Caco-2 (cell line): Measurements from ENCODE around the gene SLC16A12. TPM values are rescaled to one million over a fixed set of nuclear protein-coding genes. Genes with fewer than 3 reads are reported as not detected.

Experiments
- BruUV-seq: library from RNA; stranded (reverse); fragments of 400-500 nt; replicated peaks from 2 replicates; lab custom pipeline; 2021; lab: Mats Ljungman, UMichigan
- CTCF ChIA-PET: fragments of 300-600 bp; sonication (Branson Sonifier 250); formaldehyde crosslinking; loops from one replicate; lab custom pipeline; 2022; ENCODE audit warnings: antibody characterized with exemption; lab: Charles Lee
- POLR2A ChIA-PET: fragments of 300-600 bp; sonication (Branson Sonifier 250); formaldehyde crosslinking; loops from one replicate; lab custom pipeline; 2022; ENCODE audit warnings: antibody characterized with exemption; lab: Charles Lee
- DNase-seq, 2 experiments: peaks; one replicate each; pipeline versions ENCODE4 v3.0.0 to v3.0.0-alpha.2; 2020 to 2022
- H3K27me3 ChIP-seq: replicated peaks from 2 replicates; pipeline ENCODE4 v1.6.0; 2011; ENCODE audit warnings: low read length; ENCODE audit not compliant: control insufficient read depth, insufficient read depth
- H3K36me3 ChIP-seq: 2 replicates; pipeline ENCODE4 v1.5.1; 2011; ENCODE audit warnings: low read length; ENCODE audit not compliant: control insufficient read depth, insufficient read depth
- H3K4me1 ChIP-seq: fragments of 250-450 bp; sonication (Bioruptor Pico); 2 replicates; pipeline ENCODE4 v1.5.1; 2020; ENCODE audit warnings: mild to moderate bottlenecking
- H3K4me3 ChIP-seq: 2 replicates; pipeline ENCODE4 v1.5.1; 2011; ENCODE audit warnings: low read depth, mild to moderate bottlenecking, control low read depth, low read length
- H3K9me3 ChIP-seq: fragments of 250-450 bp; sonication (Bioruptor Pico); 2 replicates; pipeline ENCODE4 v1.5.1; 2020; ENCODE audit warnings: mild to moderate bottlenecking, moderate library complexity
- H3K27ac Mint-ChIP-seq: one replicate; pipeline ENCODE4 v1.8.0; 2022; ENCODE audit warnings: mixed read lengths; ENCODE audit not compliant: unreplicated experiment
- H3K27me3 Mint-ChIP-seq: one replicate; pipeline ENCODE4 v1.8.0; 2022; ENCODE audit warnings: mixed read lengths; ENCODE audit not compliant: insufficient read depth, unreplicated experiment
- H3K36me3 Mint-ChIP-seq: one replicate; pipeline ENCODE4 v1.8.0; 2022; ENCODE audit warnings: mild to moderate bottlenecking, mixed read lengths; ENCODE audit not compliant: insufficient read depth, unreplicated experiment
- H3K4me1 Mint-ChIP-seq: one replicate; pipeline ENCODE4 v1.8.0; 2022; ENCODE audit warnings: low read depth, mixed read lengths; ENCODE audit not compliant: unreplicated experiment
- H3K4me3 Mint-ChIP-seq: one replicate; pipeline ENCODE4 v1.8.0; 2022; ENCODE audit warnings: mild to moderate bottlenecking, moderate library complexity, mixed read lengths; ENCODE audit not compliant: unreplicated experiment
- H3K9me3 Mint-ChIP-seq: one replicate; pipeline ENCODE4 v1.8.0; 2022; ENCODE audit warnings: mixed read lengths; ENCODE audit not compliant: unreplicated experiment
- intact Hi-C: fragments of 100-400 bp; cut with micrococcal nuclease; formaldehyde crosslinking; loops from one replicate; pipeline ENCODE4 v1.10.0; 2022; ENCODE audit not compliant: unreplicated experiment
- total RNA-seq: library from RNA; stranded (reverse); gene quantifications from 2 replicates; pipeline ENCODE4 v1.2.3, GENCODE V29; 2022
- TF ChIP-seq, protein P1 (sequence below), 2 experiments: fragments of 200-600 bp in 1 of 2; IDR thresholded peaks; 1 replicate in 1 of 2; 2 replicates in 1 of 2; pipeline versions ENCODE4 v1.5.1 to v1.8.0; 2011 to 2022; ENCODE audit warnings: antibody characterized with exemption in 1 of 2, control low read depth in 1 of 2, inconsistent platforms in 1 of 2, low read depth in 1 of 2, low read length in 1 of 2, mild to moderate bottlenecking in 1 of 2, moderate library complexity in 1 of 2; ENCODE audit not compliant: insufficient read depth in 1 of 2, severe bottlenecking in 1 of 2, unreplicated experiment in 1 of 2

SLC16A12 gene
- total RNA-seq, 1 experiment from 2014 or later = not detected

GRCh38 chr10:89494068-89494467 is 41.3 kb downstream of the SLC16A12 start:
- Mint-ChIP-seq H3K4me3 (no peak overlapping the region), H3K9me3 (peaks cover under 1% of the 10 kb centered on the region), H3K27me3 (peaks cover 4% of the 10 kb centered on the region), H3K36me3 (no peaks in the 10 kb centered on the region), H3K4me1 (no peaks in the 10 kb centered on the region), H3K27ac (no peak overlapping the region)
- ChIA-PET POLR2A (no interaction called here), CTCF (no interaction called here)
- Histone ChIP-seq H3K4me3 (no peak overlapping the region), H3K27me3 (no peaks in the 10 kb centered on the region), H3K36me3 (no peaks in the 10 kb centered on the region), H3K9me3 (no peaks in the 10 kb centered on the region), H3K4me1 (no peaks in the 10 kb centered on the region)
- intact Hi-C loops = no loop called here
- DNase-seq = no peak
- no TSS peak for BruUV-seq
- TF ChIP-seq, protein P1, sequence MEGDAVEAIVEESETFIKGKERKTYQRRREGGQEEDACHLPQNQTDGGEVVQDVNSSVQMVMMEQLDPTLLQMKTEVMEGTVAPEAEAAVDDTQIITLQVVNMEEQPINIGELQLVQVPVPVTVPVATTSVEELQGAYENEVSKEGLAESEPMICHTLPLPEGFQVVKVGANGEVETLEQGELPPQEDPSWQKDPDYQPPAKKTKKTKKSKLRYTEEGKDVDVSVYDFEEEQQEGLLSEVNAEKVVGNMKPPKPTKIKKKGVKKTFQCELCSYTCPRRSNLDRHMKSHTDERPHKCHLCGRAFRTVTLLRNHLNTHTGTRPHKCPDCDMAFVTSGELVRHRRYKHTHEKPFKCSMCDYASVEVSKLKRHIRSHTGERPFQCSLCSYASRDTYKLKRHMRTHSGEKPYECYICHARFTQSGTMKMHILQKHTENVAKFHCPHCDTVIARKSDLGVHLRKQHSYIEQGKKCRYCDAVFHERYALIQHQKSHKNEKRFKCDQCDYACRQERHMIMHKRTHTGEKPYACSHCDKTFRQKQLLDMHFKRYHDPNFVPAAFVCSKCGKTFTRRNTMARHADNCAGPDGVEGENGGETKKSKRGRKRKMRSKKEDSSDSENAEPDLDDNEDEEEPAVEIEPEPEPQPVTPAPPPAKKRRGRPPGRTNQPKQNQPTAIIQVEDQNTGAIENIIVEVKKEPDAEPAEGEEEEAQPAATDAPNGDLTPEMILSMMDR (IDR thresholded peaks at IDR 0.05; ENCODE audit: insufficient read depth in 1 of 2, low read depth in 1 of 2, low read length in 1 of 2, severe bottlenecking in 1 of 2, unreplicated experiment in 1 of 2) = no peak

DNA sequence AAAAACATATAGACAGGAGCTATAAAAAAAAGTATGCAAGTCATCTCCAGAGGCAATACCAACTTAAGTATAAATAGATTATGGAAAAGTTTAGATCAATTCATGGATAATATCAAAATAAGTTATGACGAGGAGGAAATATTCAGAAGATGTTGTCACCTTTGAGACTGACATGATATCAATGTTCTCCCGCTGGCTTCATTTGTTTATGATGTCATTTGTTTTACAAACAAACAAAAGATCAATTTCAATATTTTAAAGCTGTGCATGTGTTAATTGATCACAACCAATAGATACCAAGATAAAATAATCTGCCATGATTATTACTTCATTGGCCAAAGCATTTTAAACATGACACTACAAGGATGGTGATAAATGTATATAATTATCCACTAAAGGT is 43.5 kb downstream of the SLC16A12 start:
- intact Hi-C loops = no loop called here
- no peaks in the 10 kb centered on the region for H3K4me1 Mint-ChIP-seq
- peaks cover 4% of the 10 kb centered on the region for H3K27me3 Mint-ChIP-seq
- no TSS peak for BruUV-seq
- DNase-seq = no peak
- Histone ChIP-seq H3K36me3 (no peaks in the 10 kb centered on the region), H3K4me1 (no peaks in the 10 kb centered on the region), H3K4me3 (no peak overlapping the region), H3K27me3 (no peaks in the 10 kb centered on the region), H3K9me3 (no peaks in the 10 kb centered on the region)
- no peaks in the 10 kb centered on the region for H3K9me3 Mint-ChIP-seq
- ChIA-PET CTCF (interaction anchor here (0.6 kb wide), 2 partner anchors 241 to 549 kb away, joined by 5 to 8 read pairs; no protein-coding TSS in a partner anchor), POLR2A (no interaction called here)
- no peaks in the 10 kb centered on the region for H3K36me3 Mint-ChIP-seq
- TF ChIP-seq, protein P1 (IDR thresholded peaks at IDR 0.05; ENCODE audit: insufficient read depth in 1 of 2, low read depth in 1 of 2, low read length in 1 of 2, severe bottlenecking in 1 of 2, unreplicated experiment in 1 of 2) = no peak
- no peak overlapping the region for H3K27ac Mint-ChIP-seq
- no peak overlapping the region for H3K4me3 Mint-ChIP-seq

GRCh38 chr10:89490596-89491335 is 44.6 kb downstream of the SLC16A12 start:
- Mint-ChIP-seq H3K27me3 (peaks cover 3% of the 10 kb centered on the region), H3K4me3 (no peak overlapping the region), H3K4me1 (no peaks in the 10 kb centered on the region), H3K27ac (no peak overlapping the region), H3K36me3 (no peaks in the 10 kb centered on the region), H3K9me3 (no peaks in the 10 kb centered on the region)
- intact Hi-C loops = no loop called here
- CTCF ChIA-PET = no interaction called here
- Histone ChIP-seq H3K27me3 (no peaks in the 10 kb centered on the region), H3K4me1 (no peaks in the 10 kb centered on the region), H3K36me3 (no peaks in the 10 kb centered on the region), H3K9me3 (no peaks in the 10 kb centered on the region), H3K4me3 (no peak overlapping the region)
- no TSS peak for BruUV-seq
- no peak for DNase-seq
- POLR2A ChIA-PET = no interaction called here
- TF ChIP-seq, protein P1 (IDR thresholded peaks at IDR 0.05; ENCODE audit: insufficient read depth in 1 of 2, low read depth in 1 of 2, low read length in 1 of 2, severe bottlenecking in 1 of 2, unreplicated experiment in 1 of 2) = no peak
